B cell (primary cell): ENCODE measurements around the gene PLPPR5. TPM values are rescaled to one million over a fixed set of nuclear protein-coding genes. Genes with fewer than 3 reads are reported as not detected.

ENCODE experiments used
- ATAC-seq: fragments of 200-7000 bp; cut with Tn5 transposase; one replicate; pipeline ENCODE4 v1.10.0; 2021; ENCODE audit warnings: low read depth, mild to moderate bottlenecking, moderate number of reproducible peaks, moderate library complexity
- CTCF ChIA-PET: fragments of 350-600 bp; sonication (Branson Sonifier 250); formaldehyde crosslinking; loops from one replicate; lab custom pipeline; 2021; ENCODE audit warnings: antibody characterized with exemption, inconsistent platforms; lab: Charles Lee
- POLR2A ChIA-PET: fragments of 350-600 bp; sonication (Branson Sonifier 250); formaldehyde crosslinking; loops from one replicate; lab custom pipeline; 2021; ENCODE audit warnings: antibody characterized with exemption; lab: Charles Lee
- DNase-seq: peaks from one replicate; pipeline ENCODE4 v3.0.0; 2013
- H2AFZ ChIP-seq: 2 replicates; pipeline ENCODE4 v1.6.1; 2012; ENCODE audit warnings: mild to moderate bottlenecking, low read depth, low read length; ENCODE audit not compliant: insufficient read depth, poor library complexity, severe bottlenecking
- H3K27ac ChIP-seq, 2 donors: 1 replicate in 1 of 2; 2 replicates in 1 of 2; pipeline ENCODE4 v1.5.1; 2012 to 2013; ENCODE audit warnings: low read length in 2 of 2, mild to moderate bottlenecking in 2 of 2, moderate library complexity in 1 of 2
- H3K27me3 ChIP-seq, 4 experiments: fragments of 200-600 bp in 1 of 4; sonication (generic) in 1 of 4; replicated peaks in 1 of 4; 1 replicate in 2 of 4; 2 replicates in 2 of 4; pipeline versions ENCODE4 v1.6.1 to v1.7.0; 2013 to 2016; ENCODE audit warnings: low read length in 3 of 4, mild to moderate bottlenecking in 2 of 4, mixed read lengths in 1 of 4, moderate library complexity in 1 of 4; ENCODE audit not compliant: insufficient read depth in 4 of 4, control insufficient read depth in 3 of 4; ENCODE audit errors: control extremely low read depth in 1 of 4
- H3K36me3 ChIP-seq, 2 experiments: replicated peaks in 1 of 2; 1 replicate in 1 of 2; 2 replicates in 1 of 2; pipeline versions ENCODE4 v1.6.1 to v1.7.1; 2013; ENCODE audit warnings: low read length in 1 of 2; ENCODE audit not compliant: insufficient read depth in 2 of 2, control insufficient read depth in 1 of 2; ENCODE audit errors: control extremely low read depth in 1 of 2, extremely low read depth in 1 of 2
- H3K4me1 ChIP-seq, 2 donors: fragments of 200-600 bp in 1 of 2; sonication (generic) in 1 of 2; 1 replicate in 1 of 2; 2 replicates in 1 of 2; pipeline versions ENCODE4 v1.5.1 to v1.6.1; 2013 to 2017; ENCODE audit warnings: low read length in 2 of 2; ENCODE audit not compliant: control insufficient read depth in 2 of 2, insufficient read depth in 2 of 2
- H3K4me2 ChIP-seq: replicated peaks from 2 replicates; pipeline ENCODE3; 2012; ENCODE audit warnings: mild to moderate bottlenecking, low read depth, low read length; ENCODE audit not compliant: poor library complexity, severe bottlenecking
- H3K4me3 ChIP-seq, 5 experiments: fragments of 200-600 bp in 1 of 5; sonication (generic) in 1 of 5; 1 replicate in 3 of 5; 2 replicates in 2 of 5; pipeline versions ENCODE4 v1.5.1 to v1.7.0; 2011 to 2016; ENCODE audit warnings: low read length in 4 of 5, mild to moderate bottlenecking in 4 of 5, low read depth in 2 of 5, control low read depth in 1 of 5, moderate library complexity in 1 of 5; ENCODE audit not compliant: insufficient read depth in 1 of 5; ENCODE audit errors: control extremely low read depth in 1 of 5, extremely low read depth in 1 of 5
- H3K79me2 ChIP-seq: fragments of 200-600 bp; sonication (generic); one replicate; pipeline ENCODE4 v1.6.0; 2016; ENCODE audit warnings: low read length; ENCODE audit not compliant: control insufficient read depth, insufficient read depth
- H3K9ac ChIP-seq: fragments of 200-600 bp; sonication (generic); 2 replicates; pipeline ENCODE4 v1.6.1; 2017; ENCODE audit warnings: mild to moderate bottlenecking, low read length, moderate library complexity
- H3K9me3 ChIP-seq, 3 donors: one replicate each; pipeline versions ENCODE4 v1.6.1 to v1.7.1; 2013; ENCODE audit warnings: low read length in 2 of 3; ENCODE audit not compliant: control insufficient read depth in 2 of 3, insufficient read depth in 1 of 3; ENCODE audit errors: control extremely low read depth in 1 of 3
- H4K20me1 ChIP-seq: 2 replicates; pipeline ENCODE4 v1.6.0; 2012; ENCODE audit warnings: mild to moderate bottlenecking, low read length; ENCODE audit not compliant: insufficient read depth, control insufficient read depth, poor library complexity, severe bottlenecking
- H3K27ac Mint-ChIP-seq: one replicate; pipeline ENCODE4 v1.8.0; 2021; ENCODE audit warnings: mixed read lengths
- H3K27me3 Mint-ChIP-seq: one replicate; pipeline ENCODE4 v1.8.0; 2021; ENCODE audit warnings: mixed read lengths
- H3K4me1 Mint-ChIP-seq: one replicate; pipeline ENCODE4 v1.8.0; 2021; ENCODE audit warnings: mixed read lengths
- H3K4me3 Mint-ChIP-seq: one replicate; pipeline ENCODE4 v1.8.0; 2021; ENCODE audit warnings: mixed read lengths
- H3K9me3 Mint-ChIP-seq: one replicate; pipeline ENCODE4 v1.8.0; 2022; ENCODE audit warnings: mixed read lengths; ENCODE audit not compliant: insufficient read depth
- CTCF ChIP-seq: fragments of 200-600 bp; IDR thresholded peaks from one replicate; pipeline ENCODE4 v1.8.0; 2022; ENCODE audit warnings: antibody characterized with exemption, mild to moderate bottlenecking
- EZH2 ChIP-seq: IDR thresholded peaks from 2 replicates; pipeline ENCODE4 v1.6.1; 2012; ENCODE audit warnings: borderline replicate concordance, low read depth, mild to moderate bottlenecking, moderate library complexity, low read length; ENCODE audit not compliant: insufficient read depth, poor library complexity, severe bottlenecking
- WGBS: methylation state at CpG from one replicate; pipeline ENCODE4 v1.1.5; 2013; ENCODE audit warnings: missing lambda C conversion rate; ENCODE audit not compliant: insufficient coverage; 5-methylcytosine and 5-hydroxymethylcytosine counted together
- intact Hi-C: fragments of 100-400 bp; cut with micrococcal nuclease; formaldehyde crosslinking; loops from one replicate; pipeline ENCODE4 v1.10.0; 2022
- polyA plus RNA-seq: library from polyadenylated mRNA; depleted of rRNA; stranded (reverse); fragments of >200 nt; gene quantifications from 2 replicates; pipeline ENCODE4 v1.2.3, GENCODE V29; 2012
- small RNA-seq: library from RNA; depleted of rRNA; stranded (forward); fragments of <200 nt; gene quantifications from one replicate; pipeline ENCODE3, GENCODE V24; 2012; ENCODE audit warnings: low replicate concordance, low read depth; ENCODE audit not compliant: insufficient read length
- total RNA-seq, 2 donors: library from RNA; stranded (reverse); fragments of 120-200 nt in 1 of 2; gene quantifications; 1 replicate in 1 of 2; 2 replicates in 1 of 2; pipeline versions ENCODE4 v1.2.3 to v1.2.4, GENCODE V29; 2013 to 2022

The PLPPR5 gene
- total and polyA plus RNA-seq, 2 donors (not counting 1 experiment from before 2014, with no cell fraction given), result not detected

GRCh38 chr1:98842241-98842640 is 162.4 kb downstream of the PLPPR5 start:
- WGBS, result 100% methylated on average over 1 of the region's 2 CpGs
- H3K9me3 ChIP-seq, result peaks cover 0 to 1% (median 0%) of the 10 kb centered on the region in 3 donors
- TF ChIP-seq CTCF, result no peak
- TF ChIP-seq EZH2, result no peak
- Mint-ChIP-seq H3K27ac (no peak overlapping the region), H3K4me3 (no peak overlapping the region), H3K4me1 (no peaks in the 10 kb centered on the region), H3K9me3 (no peaks in the 10 kb centered on the region), H3K27me3 (no peaks in the 10 kb centered on the region)
- ATAC-seq, result no peak
- no peak overlapping the region for H3K4me2 ChIP-seq
- intact Hi-C loops, result no loop called here
- DNase-seq, result no peak
- H3K27ac ChIP-seq, result no peak overlapping the region
- H2AFZ ChIP-seq, result no peak overlapping the region
- H3K4me1 ChIP-seq, result no peaks in the 10 kb centered on the region
- H3K4me3 ChIP-seq, result no peak overlapping the region
- H3K36me3 ChIP-seq, result no peaks in the 10 kb centered on the region
- H3K79me2 ChIP-seq, result no peaks in the 10 kb centered on the region
- no peaks in the 10 kb centered on the region for H4K20me1 ChIP-seq
- POLR2A ChIA-PET, result no interaction called here
- no peaks in the 10 kb centered on the region for H3K27me3 ChIP-seq
- CTCF ChIA-PET, result no interaction called here
- H3K9ac ChIP-seq, result no peak overlapping the region

Small RNA genes within 50 kb of the gene (small RNA-seq; reads per million reads assigned to genes)
- not detected for gene AL445433.1
